Measurements from ENCODE around the gene AMIGO1.
"Not testable (repeated sequence)": the region's sequence is repeated elsewhere in the genome, so short reads cannot be mapped to it uniquely, and the experiment has no call there.

DNA sequence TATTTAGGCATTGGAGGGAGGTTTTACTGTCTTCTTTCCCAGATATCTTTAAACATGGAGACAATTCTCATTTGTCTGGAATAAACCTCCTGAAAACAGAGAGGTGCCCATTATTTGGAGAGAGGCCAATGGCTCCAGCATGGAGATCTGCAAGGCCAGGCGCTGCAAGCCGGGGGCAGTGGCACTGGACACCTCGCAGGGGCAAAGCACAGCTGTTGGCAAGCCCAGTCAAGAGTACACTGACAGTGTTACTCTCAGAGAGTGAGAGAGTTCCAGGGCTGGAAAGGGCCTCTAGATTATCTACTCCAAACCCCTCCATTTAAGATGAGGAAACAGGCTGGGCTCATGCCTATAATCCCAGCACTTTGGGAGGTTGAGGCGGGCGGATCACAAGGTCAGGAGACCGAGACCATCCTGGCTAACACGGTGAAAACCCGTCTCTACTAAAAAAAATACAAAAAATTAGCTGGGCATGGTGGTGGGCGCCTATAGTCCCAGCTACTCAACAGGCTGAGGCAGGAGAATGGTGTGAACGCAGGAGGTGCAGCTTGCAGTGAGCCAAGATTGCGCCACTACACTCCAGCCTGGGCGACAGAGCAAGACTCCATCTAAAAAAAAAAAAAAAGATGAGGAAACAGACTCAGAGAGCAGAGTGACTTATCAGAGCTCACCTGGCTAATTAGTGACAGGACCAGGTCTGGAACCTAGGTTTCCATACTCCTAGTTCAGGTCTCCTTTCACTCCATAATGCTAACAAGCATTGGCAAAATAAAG is 36.1 kb downstream of the AMIGO1 start:
- TF ChIP-seq CTCF (conservative IDR thresholded peaks at IDR 0.05); ZFX (IDR thresholded peaks at IDR 0.05): not testable (repeated sequence)
